Measurements from ENCODE around the gene TRIM65. TPM values are rescaled to one million over a fixed set of nuclear protein-coding genes. Genes with fewer than 3 reads are reported as not detected.

The TRIM65 gene
- total RNA-seq, 2 donors from 2014 or later, result 27.5 to 28.1 TPM

DNA sequence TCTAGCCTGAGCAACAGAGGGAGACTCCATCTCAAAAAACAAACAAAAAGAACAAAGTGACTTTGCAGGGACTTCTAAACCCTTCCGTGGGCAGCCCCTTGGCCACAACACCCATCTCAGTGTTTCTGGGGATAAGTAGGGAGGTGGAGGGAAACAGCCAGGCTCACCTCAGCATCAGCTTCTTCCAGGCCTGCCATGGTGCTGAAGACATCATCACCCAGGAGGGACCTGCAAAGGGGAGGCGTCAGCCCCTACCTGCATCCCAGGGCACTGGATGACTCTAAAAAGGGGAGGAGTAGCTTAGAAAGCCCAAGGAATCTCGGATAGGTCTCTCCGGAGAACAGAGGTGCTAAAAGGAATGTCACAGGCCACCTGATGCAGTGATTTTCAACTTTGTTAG is 34.3 kb upstream of the TRIM65 start:
- Histone ChIP-seq H3K27ac (no peak overlapping the region), H3K27me3 (replicated peaks; ENCODE audit: insufficient read depth) (no peaks in the 10 kb centered on the region), H3K4me3 (no peak overlapping the region), H3K9me3 (no peaks in the 10 kb centered on the region), H3K4me1 (replicated peaks) (no peaks in the 10 kb centered on the region), H3K36me3 (no peaks in the 10 kb centered on the region)
- WGBS, result 84% methylated on average over 4 of the region's 4 CpGs
- intact Hi-C loops (cut with DNase I), result no loop called here
- DNase-seq (ENCODE audit: low spot score), result no peak
- TF ChIP-seq CTCF (IDR thresholded peaks at IDR 0.05) (no peak), POLR2AphosphoS5 (IDR thresholded peaks at IDR 0.05) (no peak), POLR2A (IDR thresholded peaks at IDR 0.05) (no peak)

- no peaks in the 10 kb centered on the region for H3K4me1 ChIP-seq (replicated peaks)
- H3K4me3 ChIP-seq, result no peak overlapping the region
- H3K27me3 ChIP-seq (replicated peaks; ENCODE audit: insufficient read depth), result no peaks in the 10 kb centered on the region
- peak overlapping the region; percentile 11 to 44 for H3K27ac ChIP-seq
- peak; percentile 77 for DNase-seq (ENCODE audit: low spot score)
- intact Hi-C loops (cut with DNase I), result no loop called here
- H3K9me3 ChIP-seq, result no peaks in the 10 kb centered on the region
- WGBS, result 36% methylated on average over 6 of the region's 6 CpGs
- TF ChIP-seq POLR2AphosphoS5 (IDR thresholded peaks at IDR 0.05), result peak; percentile 79
- TF ChIP-seq CTCF (IDR thresholded peaks at IDR 0.05), result peak in 3 of 4 experiments; percentile 17 to 55 (median 47)
- TF ChIP-seq POLR2A (IDR thresholded peaks at IDR 0.05), result no peak
- H3K36me3 ChIP-seq, result no peaks in the 10 kb centered on the region
Observed at GRCh38 chr17:75927286-75927922, 30.7 kb upstream of the TRIM65 start.

DNA sequence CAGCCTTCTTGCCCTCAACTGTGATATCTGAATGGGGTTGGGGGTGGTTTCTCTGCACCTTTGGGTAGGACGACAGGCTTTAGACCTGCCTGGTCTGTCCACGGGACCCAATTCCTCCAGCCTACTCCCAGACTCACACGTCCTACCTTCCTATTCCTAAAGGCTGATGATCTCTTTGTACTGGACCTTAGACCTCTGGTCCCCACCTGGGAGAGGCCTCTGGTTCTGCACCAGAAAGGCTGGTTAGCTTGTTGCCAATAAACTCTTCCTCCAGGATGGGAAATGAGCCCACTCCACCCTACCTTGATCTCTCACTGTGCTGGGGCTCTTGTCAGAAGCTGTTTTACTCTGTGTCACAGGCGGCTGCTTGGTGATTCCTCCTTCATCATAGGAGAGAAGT is 29.7 kb upstream of the TRIM65 start:
- no peak for DNase-seq (ENCODE audit: low spot score)
- no peaks in the 10 kb centered on the region for H3K9me3 ChIP-seq
- WGBS, result 75% methylated on average over 4 of the region's 4 CpGs
- H3K4me3 ChIP-seq, result no peak overlapping the region
- peak overlapping the region in 1 of 2 donors; percentile 59 for H3K27ac ChIP-seq
- H3K36me3 ChIP-seq, result no peaks in the 10 kb centered on the region
- intact Hi-C loops (cut with DNase I), result no loop called here
- TF ChIP-seq POLR2AphosphoS5 (IDR thresholded peaks at IDR 0.05), result no peak
- no peak for TF ChIP-seq POLR2A (IDR thresholded peaks at IDR 0.05)
- TF ChIP-seq CTCF (IDR thresholded peaks at IDR 0.05), result no peak
- H3K4me1 ChIP-seq (replicated peaks), result no peaks in the 10 kb centered on the region
- H3K27me3 ChIP-seq (replicated peaks; ENCODE audit: insufficient read depth), result no peaks in the 10 kb centered on the region

- H3K27ac ChIP-seq, result no peak overlapping the region
- no peak overlapping the region for H3K4me3 ChIP-seq
- intact Hi-C loops (cut with DNase I), result no loop called here
- TF ChIP-seq CTCF (IDR thresholded peaks at IDR 0.05) (no peak), POLR2A (IDR thresholded peaks at IDR 0.05) (no peak), POLR2AphosphoS5 (IDR thresholded peaks at IDR 0.05) (no peak)
- no peaks in the 10 kb centered on the region for H3K4me1 ChIP-seq (replicated peaks)
- H3K9me3 ChIP-seq, result no peaks in the 10 kb centered on the region
- no peaks in the 10 kb centered on the region for H3K27me3 ChIP-seq (replicated peaks; ENCODE audit: insufficient read depth)
- H3K36me3 ChIP-seq, result no peaks in the 10 kb centered on the region
- no peak for DNase-seq (ENCODE audit: low spot score)
- WGBS, result 91% methylated on average over 15 of the region's 15 CpGs
Observed at GRCh38 chr17:75925912-75926311, 29.2 kb upstream of the TRIM65 start.

DNA sequence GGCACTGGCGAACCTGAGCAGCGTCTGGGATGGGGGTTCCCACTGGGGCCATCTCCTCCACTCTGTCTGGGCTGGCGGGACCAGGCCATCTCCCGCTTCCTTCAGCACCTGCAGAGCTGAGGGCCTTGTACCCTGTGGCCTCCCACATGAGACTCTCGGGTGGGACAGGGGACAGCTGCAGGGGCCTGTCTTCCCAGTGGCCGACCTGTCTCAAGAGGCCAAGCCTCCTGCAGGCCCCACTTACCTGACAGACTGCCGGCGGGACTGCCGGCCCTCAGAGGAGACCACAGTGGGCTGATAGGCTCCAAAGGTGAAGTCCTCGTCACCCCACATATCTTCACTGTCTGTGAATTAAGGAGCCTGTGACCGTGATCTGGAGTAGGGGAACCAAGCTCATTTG is 28.4 kb upstream of the TRIM65 start:
- Histone ChIP-seq H3K9me3 (no peaks in the 10 kb centered on the region), H3K27me3 (replicated peaks; ENCODE audit: insufficient read depth) (no peaks in the 10 kb centered on the region), H3K4me1 (replicated peaks) (no peaks in the 10 kb centered on the region), H3K4me3 (no peak overlapping the region), H3K36me3 (no peaks in the 10 kb centered on the region), H3K27ac (no peak overlapping the region)
- intact Hi-C loops (cut with DNase I), result no loop called here
- TF ChIP-seq CTCF (IDR thresholded peaks at IDR 0.05), result no peak
- DNase-seq (ENCODE audit: low spot score), result no peak
- 96% methylated on average over 11 of the region's 11 CpGs for WGBS
